OCI-LY7 (cell line): Measurements from ENCODE around the gene PTGES3.

Experiments
- CTCF ChIP-seq: fragments of 200-600 bp; sonication (generic); conservative IDR thresholded peaks from 2 replicates; pipeline ENCODE4 v1.5.1; 2014; ENCODE audit warnings: mild to moderate bottlenecking, antibody characterized with exemption, low read length, moderate library complexity, mixed read lengths
- EZH2phosphoT487 ChIP-seq: fragments of 200-600 bp; sonication (generic); IDR thresholded peaks from 2 replicates; pipeline ENCODE4 v1.6.1; 2018; ENCODE audit warnings: low read depth, borderline replicate concordance, mild to moderate bottlenecking, mixed run types, antibody characterized with exemption, low read length, moderate library complexity, mixed read lengths

GRCh38 chr12:56722832-56723231 lies 34.7 kb upstream of the PTGES3 start:
- TF ChIP-seq CTCF (no peak), EZH2phosphoT487 (no peak)
